8988T (cell line): ENCODE measurements around the gene SPNS2.

Experiments
- DNase-seq: peaks from one replicate; pipeline ENCODE4 v3.0.0; 2011

Gene SPNS2

GRCh38 chr17:4553669-4554068 is 55.0 kb downstream of the SPNS2 start:
- DNase-seq: no peak

GRCh38 chr17:4554441-4554996 is 55.8 kb downstream of the SPNS2 start:
- no peak for DNase-seq

- peak; percentile 97 for DNase-seq
These were observed 56.5 kb downstream of the SPNS2 start, which contains the start of gene MYBBP1A for GRCh38 chr17:4554997-4555799. TSS of gene MYBBP1A (minus strand) at chr17:4555384. CDS start at chr17:4555324, 60 bp downstream.

GRCh38 chr17:4555873-4556759 is 57.4 kb downstream of the SPNS2 start:
- DNase-seq: no peak

- no peak for DNase-seq
These were observed 58.3 kb downstream of the SPNS2 start for GRCh38 chr17:4556996-4557395.

GRCh38 chr17:4557626-4558346 is 59.1 kb downstream of the SPNS2 start:
- DNase-seq: no peak

- DNase-seq: no peak
These were observed 59.8 kb downstream of the SPNS2 start for GRCh38 chr17:4558347-4558971.

- no peak for DNase-seq
These were observed 60.6 kb downstream of the SPNS2 start for GRCh38 chr17:4559139-4559791.

- DNase-seq: no peak
These were observed 61.3 kb downstream of the SPNS2 start for GRCh38 chr17:4559966-4560365.

GRCh38 chr17:4560421-4560820 is 61.7 kb downstream of the SPNS2 start, which contains the start of gene GGT6:
TSS of gene GGT6 (minus strand) at chr17:4560577. CDS start at chr17:4560521, 56 bp downstream.
- no peak for DNase-seq

- DNase-seq: no peak
These were observed 62.2 kb downstream of the SPNS2 start for GRCh38 chr17:4560837-4561256.

- no peak for DNase-seq
These were observed 63.6 kb downstream of the SPNS2 start for GRCh38 chr17:4562015-4562969.

GRCh38 chr17:4565209-4566141 is 66.8 kb downstream of the SPNS2 start:
- no peak for DNase-seq

- no peak for DNase-seq
These were observed 68.1 kb downstream of the SPNS2 start for GRCh38 chr17:4566785-4567184.

- DNase-seq: no peak
These were observed 70.9 kb downstream of the SPNS2 start for GRCh38 chr17:4569591-4569990.

- no peak for DNase-seq
These were observed 73.5 kb downstream of the SPNS2 start for GRCh38 chr17:4572131-4572530.

- no peak for DNase-seq
These were observed 74.4 kb downstream of the SPNS2 start for GRCh38 chr17:4573115-4573514.

GRCh38 chr17:4573669-4574068 is 75.0 kb downstream of the SPNS2 start:
- no peak for DNase-seq

- no peak for DNase-seq
These were observed 75.9 kb downstream of the SPNS2 start for GRCh38 chr17:4574448-4575045.
